Posterior cingulate gyrus (tissue), 11 donors: Measurements from ENCODE around the gene ILDR2.
A peak's percentile ranks its signal among the peaks of the same experiment; 100 is the strongest.

Experiments
- DNase-seq, 10 donors: peaks; one replicate each; pipeline versions ENCODE4 v3.0.0 to v3.0.0-alpha.2; 2020 to 2021; ENCODE audit warnings: mixed read lengths in 3 of 10
- intact Hi-C: fragments of 100-400 bp; cut with DNase I; formaldehyde crosslinking; loops from one replicate; pipeline ENCODE4 v1.15.1; 2023

ILDR2 gene

DNA sequence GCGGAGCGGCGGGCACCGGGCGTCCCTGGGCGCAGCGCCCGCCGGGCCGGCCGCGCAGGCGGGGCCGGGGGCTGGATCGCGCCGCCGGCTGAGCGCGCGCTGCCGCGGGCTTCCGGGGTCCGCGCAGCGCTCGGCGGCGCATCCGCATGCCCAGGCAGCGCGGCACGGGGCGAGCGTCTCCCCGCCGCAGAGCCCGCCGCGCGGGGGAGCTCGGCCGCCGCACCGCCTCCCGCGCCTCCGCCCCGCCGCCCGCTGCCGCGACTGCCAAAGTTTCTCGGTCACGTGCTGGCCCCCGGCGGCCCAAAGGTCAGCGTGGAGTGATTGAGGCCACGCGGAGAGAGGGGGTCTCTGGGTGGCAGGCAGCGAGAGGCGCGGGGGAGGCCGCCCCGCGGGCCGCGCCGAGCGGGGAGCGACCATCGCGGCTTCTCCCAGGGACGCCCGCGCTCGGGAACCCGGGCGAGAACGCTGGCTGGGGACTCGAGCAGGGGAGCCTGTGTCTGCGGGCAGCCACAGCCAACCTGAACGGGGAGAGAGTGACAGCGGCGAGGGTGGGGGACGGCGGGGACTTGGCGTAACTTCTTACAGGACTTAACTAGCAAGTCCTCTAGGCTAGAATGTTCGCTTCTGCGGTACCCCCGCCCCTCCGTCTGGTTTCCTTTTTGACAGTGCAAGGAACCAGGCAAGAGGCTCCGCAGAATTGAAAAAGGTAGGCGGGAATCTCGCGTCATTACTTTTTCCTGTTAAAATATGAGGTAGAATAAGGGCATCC is at the start of gene ILDR2:
ILDR2 (minus strand) TSS at position 180 of the 769 bp plus-strand sequence. CDS start 272 bp downstream, outside the sequence.
- intact Hi-C loops = loop anchor here (1.0 to 10.0 kb wide), 3 partner anchors 28 to 131 kb away; no protein-coding TSS in a partner anchor
- DNase-seq = peak; percentile 50 to 94 (median 66)

- no peak for DNase-seq
- intact Hi-C loops = no loop called here
These were observed 47.0 kb upstream of the ILDR2 start for GRCh38 chr1:167022384-167022783.

DNA sequence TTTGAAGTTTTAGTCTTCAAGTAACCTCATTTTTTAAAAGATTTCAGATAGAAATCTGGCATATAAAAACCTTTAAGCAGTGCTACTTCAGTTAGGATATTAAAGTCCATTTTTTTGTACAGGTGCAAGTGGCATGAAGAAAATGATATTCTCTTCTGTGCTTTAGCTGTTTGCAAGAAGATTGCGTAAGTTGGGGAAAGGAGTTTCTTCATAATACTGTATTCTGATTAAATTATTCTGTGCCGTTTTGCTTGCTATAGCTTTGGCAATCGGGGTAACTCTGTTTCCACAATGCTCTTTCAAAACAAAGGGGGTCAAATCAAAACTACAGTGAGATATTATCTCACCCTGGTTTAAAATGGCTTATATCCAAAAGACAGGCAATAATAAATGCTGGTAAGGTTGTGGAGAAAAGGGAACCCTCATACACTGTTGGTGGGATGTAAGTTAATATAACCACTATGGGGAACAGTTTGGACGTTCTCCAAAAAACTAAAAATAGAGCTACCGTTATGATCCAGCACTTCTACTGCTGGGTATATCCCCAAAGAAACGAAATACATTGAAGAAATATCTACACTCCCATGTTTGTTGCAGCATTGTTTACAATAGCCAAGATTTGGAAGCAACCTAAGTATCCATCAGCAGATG is 40.9 kb upstream of the ILDR2 start:
- DNase-seq = no peak
- intact Hi-C loops = no loop called here

DNA sequence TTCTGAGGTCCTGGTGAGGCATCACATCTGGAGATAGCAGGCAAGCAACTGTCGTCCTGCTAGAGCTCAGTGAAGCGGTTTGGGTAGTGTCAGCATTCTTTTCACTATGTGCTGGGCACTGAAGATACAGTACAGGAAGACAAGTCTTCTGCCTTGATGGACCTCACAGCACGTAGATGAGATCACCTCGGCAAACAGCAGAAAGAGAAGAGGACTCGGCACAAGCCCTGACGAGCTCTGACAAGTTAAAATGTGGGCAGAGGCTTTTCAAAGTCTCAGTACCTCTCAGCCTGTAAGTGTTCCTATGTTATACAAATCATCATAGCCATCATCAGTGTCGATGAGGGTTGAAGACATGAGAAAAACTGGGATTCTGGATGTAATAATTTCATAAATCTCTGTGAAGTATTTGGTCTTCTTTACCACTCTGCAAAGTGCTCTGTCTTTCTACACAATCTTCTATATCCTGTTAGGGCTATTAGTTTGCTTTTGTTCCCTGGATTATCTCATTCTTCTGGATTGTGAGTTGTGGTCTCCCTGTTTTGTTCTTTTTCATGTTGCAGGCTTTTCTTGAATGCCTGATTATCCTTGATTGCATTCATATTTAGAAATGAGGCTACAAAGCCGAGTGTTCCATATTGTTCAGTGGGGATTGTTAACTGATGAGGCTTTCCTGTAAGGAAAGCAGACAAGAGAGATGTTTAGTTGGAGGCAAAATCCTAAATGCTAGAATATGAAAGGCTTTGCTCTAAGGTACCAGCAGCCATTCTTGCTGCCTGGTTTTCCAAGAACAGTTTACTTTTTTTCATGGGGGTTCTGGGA is 38.0 kb upstream of the ILDR2 start:
- no peak for DNase-seq
- intact Hi-C loops = no loop called here

GRCh38 chr1:167012570-167012969 is 37.2 kb upstream of the ILDR2 start:
- DNase-seq = no peak
- intact Hi-C loops = no loop called here

- DNase-seq = no peak
- intact Hi-C loops = no loop called here
These were observed 36.3 kb upstream of the ILDR2 start for GRCh38 chr1:167011560-167012191.

DNA sequence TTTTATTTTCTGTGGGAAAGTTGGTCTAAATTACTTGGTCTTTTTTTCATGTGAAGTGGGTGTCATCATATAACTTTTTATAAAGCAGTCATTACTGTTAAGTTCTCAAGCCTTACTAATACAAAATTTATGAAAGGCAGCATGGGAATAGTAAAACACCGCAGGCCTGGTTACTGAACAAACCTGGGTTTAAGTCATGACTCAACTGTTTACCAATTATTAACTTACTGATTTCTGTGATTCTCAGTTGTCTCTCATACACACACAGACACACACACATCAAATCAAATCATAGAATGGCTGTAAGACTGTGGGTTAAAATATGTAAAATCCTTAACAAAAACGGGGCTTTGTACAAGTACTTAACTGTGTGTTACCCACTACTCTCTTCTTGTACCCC is 28.4 kb upstream of the ILDR2 start:
- intact Hi-C loops = no loop called here
- DNase-seq = no peak

- no peak for DNase-seq
- intact Hi-C loops = no loop called here
These were observed 27.0 kb upstream of the ILDR2 start for GRCh38 chr1:167002354-167002753.

GRCh38 chr1:167000546-167000945 is 25.2 kb upstream of the ILDR2 start:
- intact Hi-C loops = no loop called here
- DNase-seq = no peak

- intact Hi-C loops = no loop called here
- DNase-seq = no peak
These were observed 24.2 kb upstream of the ILDR2 start for GRCh38 chr1:166999500-167000055.

- intact Hi-C loops = no loop called here
- DNase-seq = no peak
These were observed 23.7 kb upstream of the ILDR2 start for GRCh38 chr1:166999075-166999474.

GRCh38 chr1:166988974-166989515 is 13.7 kb upstream of the ILDR2 start, which contains the start of gene MAEL:
Gene MAEL, plus strand, starts transcription at chr1:166989280. Its CDS starts 73 bp downstream, at chr1:166989353.
- intact Hi-C loops = no loop called here

DNA sequence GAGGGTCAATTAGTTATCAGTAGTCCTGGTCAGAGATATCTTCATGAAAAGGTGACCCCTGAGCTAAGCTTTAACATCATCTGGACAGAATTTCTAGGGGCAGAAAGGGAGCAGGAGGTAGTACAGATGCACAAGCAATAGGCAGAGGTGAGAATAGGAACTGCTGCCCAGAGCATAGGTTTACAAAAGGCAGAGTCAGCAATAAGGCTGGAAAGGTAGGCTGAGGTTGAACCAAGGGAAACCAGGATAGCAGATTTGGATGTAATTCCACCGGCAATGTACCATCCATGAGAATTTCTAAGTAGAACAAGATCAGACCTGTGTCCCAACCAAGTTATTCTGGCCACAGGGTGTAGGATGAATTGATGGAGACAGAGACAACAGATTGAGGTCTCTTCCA is 6.2 kb upstream of the ILDR2 start:
- intact Hi-C loops = no loop called here

More at GRCh38 chr1:166988974-166989515, 13.7 kb upstream of the ILDR2 start, which contains the start of gene MAEL:
- peak in 2 of 10 donors; percentile 58 to 62 for DNase-seq

DNA sequence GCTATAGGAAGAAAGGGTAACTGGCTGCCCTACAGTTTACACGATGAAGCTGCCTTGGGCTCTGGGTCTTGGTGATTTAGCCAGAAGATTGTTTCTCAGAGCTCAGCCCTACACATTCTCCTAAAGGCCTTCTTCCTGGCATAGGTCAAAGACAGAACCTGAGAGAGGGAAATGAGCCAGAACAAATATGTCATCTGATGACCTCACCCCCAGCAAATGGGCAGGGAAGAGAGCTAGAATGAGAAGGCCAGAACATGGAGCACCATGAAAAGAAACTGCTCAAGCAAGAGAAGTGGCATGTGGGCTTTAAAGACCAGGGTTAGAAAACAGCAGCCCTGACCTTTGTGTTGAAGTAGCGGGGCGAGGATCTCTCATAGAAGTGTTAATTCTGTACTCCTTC is 5.5 kb upstream of the ILDR2 start:
- no peak for DNase-seq
- intact Hi-C loops = no loop called here

More for the DNA sequence above, 6.2 kb upstream of the ILDR2 start:
- no peak for DNase-seq

GRCh38 chr1:166980383-166980782 is 5.0 kb upstream of the ILDR2 start:
- DNase-seq = no peak
- intact Hi-C loops = no loop called here

GRCh38 chr1:166978821-166979220 is 3.5 kb upstream of the ILDR2 start:
- intact Hi-C loops = loop anchor here (5.0 to 10.0 kb wide), 2 partner anchors 78 to 134 kb away; no protein-coding TSS in a partner anchor
- DNase-seq = no peak

GRCh38 chr1:166977951-166978350 is 2.6 kb upstream of the ILDR2 start:
- intact Hi-C loops = loop anchor here (5.0 to 10.0 kb wide), 2 partner anchors 79 to 133 kb away; no protein-coding TSS in a partner anchor
- DNase-seq = no peak

- DNase-seq = peak in 1 of 10 donors; percentile 57
- intact Hi-C loops = loop anchor here (1.0 to 10.0 kb wide), 3 partner anchors 27 to 130 kb away; no protein-coding TSS in a partner anchor
These were observed 544 bp downstream of the ILDR2 start for GRCh38 chr1:166974647-166975345.

GRCh38 chr1:166972826-166973225 is 2.5 kb downstream of the ILDR2 start:
- peak in 1 of 10 donors; percentile 66 for DNase-seq
- intact Hi-C loops = loop anchor here (10.0 kb wide), 1 partner anchor 128 kb away; no protein-coding TSS in a partner anchor
